NCI-H82 (cell line): Measurements from ENCODE around the gene TRDN.

Experiments used
- DNase-seq: peaks from one replicate; lab custom pipeline; 2025; lab: John Stamatoyannopoulos, UW

Gene TRDN

GRCh38 chr6:123168892-123169773, 467.6 kb downstream of the TRDN start:
- no peak for DNase-seq

- no peak for DNase-seq
These were observed 468.3 kb downstream of the TRDN start for GRCh38 chr6:123168466-123168865.
